ENCODE results near the gene EGR1.

DNA sequence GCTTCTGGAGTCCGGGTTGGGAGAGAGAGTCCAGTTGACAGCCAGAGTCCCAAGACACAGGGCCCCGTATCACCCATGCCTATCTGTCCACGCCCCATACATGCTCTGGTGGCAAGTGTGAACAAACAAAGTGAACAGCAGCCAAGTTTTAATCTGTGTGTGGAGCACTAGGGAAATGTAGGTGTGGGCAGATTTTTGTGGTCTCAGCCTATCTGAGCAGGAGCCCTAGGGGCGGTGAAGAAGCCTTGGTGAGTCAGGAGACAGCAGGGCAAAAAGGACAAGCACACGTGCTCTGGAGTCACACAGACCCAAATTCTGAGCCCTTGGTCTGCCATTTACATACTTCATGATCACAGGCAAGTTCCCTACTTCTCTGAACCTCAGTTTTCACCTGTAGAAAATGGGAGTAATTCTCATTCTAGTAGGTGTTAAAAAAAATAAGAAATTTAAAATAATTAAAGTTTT, 23.2 kb downstream of the EGR1 start:
- TF ChIP-seq, protein P1, sequence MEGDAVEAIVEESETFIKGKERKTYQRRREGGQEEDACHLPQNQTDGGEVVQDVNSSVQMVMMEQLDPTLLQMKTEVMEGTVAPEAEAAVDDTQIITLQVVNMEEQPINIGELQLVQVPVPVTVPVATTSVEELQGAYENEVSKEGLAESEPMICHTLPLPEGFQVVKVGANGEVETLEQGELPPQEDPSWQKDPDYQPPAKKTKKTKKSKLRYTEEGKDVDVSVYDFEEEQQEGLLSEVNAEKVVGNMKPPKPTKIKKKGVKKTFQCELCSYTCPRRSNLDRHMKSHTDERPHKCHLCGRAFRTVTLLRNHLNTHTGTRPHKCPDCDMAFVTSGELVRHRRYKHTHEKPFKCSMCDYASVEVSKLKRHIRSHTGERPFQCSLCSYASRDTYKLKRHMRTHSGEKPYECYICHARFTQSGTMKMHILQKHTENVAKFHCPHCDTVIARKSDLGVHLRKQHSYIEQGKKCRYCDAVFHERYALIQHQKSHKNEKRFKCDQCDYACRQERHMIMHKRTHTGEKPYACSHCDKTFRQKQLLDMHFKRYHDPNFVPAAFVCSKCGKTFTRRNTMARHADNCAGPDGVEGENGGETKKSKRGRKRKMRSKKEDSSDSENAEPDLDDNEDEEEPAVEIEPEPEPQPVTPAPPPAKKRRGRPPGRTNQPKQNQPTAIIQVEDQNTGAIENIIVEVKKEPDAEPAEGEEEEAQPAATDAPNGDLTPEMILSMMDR (IDR thresholded peaks at IDR 0.05 in 8 of 11, conservative IDR thresholded peaks at IDR 0.05 in 3 of 11) = no peak
- TF ChIP-seq POLR2AphosphoS5 (IDR thresholded peaks at IDR 0.05) (no peak), POLR2A (IDR thresholded peaks at IDR 0.05) (no peak)

Measured in spleen (tissue), 7 donors.